Panc1 (cell line): ENCODE measurements around the gene FAM81A. TPM values are rescaled to one million over a fixed set of nuclear protein-coding genes. Genes with fewer than 3 reads are reported as not detected.
A peak's percentile ranks its signal among the peaks of the same experiment; 100 is the strongest.

ENCODE experiments used
- ATAC-seq: fragments of 200-7000 bp; cut with Tn5 transposase; 2 replicates; pipeline ENCODE4 v1.9.1; 2020; ENCODE audit warnings: mild to moderate bottlenecking, moderate library complexity
- Bru-seq: library from RNA; stranded (reverse); fragments of 400-500 nt; gene quantifications from one replicate; lab custom pipeline; 2021; lab: Mats Ljungman, UMichigan
- BruChase-seq, 2 experiments: library from RNA; stranded (reverse); fragments of 400-500 nt; gene quantifications; one replicate each; lab custom pipeline; 2021; lab: Mats Ljungman, UMichigan
- BruUV-seq: library from RNA; stranded (reverse); fragments of 400-500 nt; replicated peaks from 2 replicates; lab custom pipeline; 2021; lab: Mats Ljungman, UMichigan
- CTCF ChIA-PET: fragments of 300-600 bp; sonication (Branson Sonifier 250); formaldehyde crosslinking; loops from one replicate; lab custom pipeline; 2022; ENCODE audit warnings: antibody characterized with exemption; lab: Charles Lee
- POLR2A ChIA-PET: fragments of 300-600 bp; sonication (Branson Sonifier 250); formaldehyde crosslinking; loops from one replicate; lab custom pipeline; 2022; ENCODE audit warnings: antibody characterized with exemption; lab: Charles Lee
- DNase-seq: peaks from one replicate; pipeline ENCODE4 v3.0.0-alpha.2; 2010; ENCODE audit warnings: low read depth, low spot score
- H3K27ac ChIP-seq: 2 replicates; pipeline ENCODE4 v1.5.1; 2011; ENCODE audit warnings: mild to moderate bottlenecking, low read length, inconsistent platforms
- H3K27me3 ChIP-seq: fragments of 200-500 bp; sonication (Bioruptor generic); 2 replicates; pipeline ENCODE4 v1.6.0; 2014; ENCODE audit warnings: low read length, inconsistent platforms; ENCODE audit not compliant: control insufficient read depth, insufficient read depth
- H3K36me3 ChIP-seq: fragments of 200-500 bp; sonication (Bioruptor generic); 2 replicates; pipeline ENCODE4 v1.5.1; 2014; ENCODE audit warnings: inconsistent platforms, mild to moderate bottlenecking, low read length, moderate library complexity; ENCODE audit not compliant: control insufficient read depth, insufficient read depth
- H3K4me1 ChIP-seq: 2 replicates; pipeline ENCODE4 v1.5.1; 2011; ENCODE audit warnings: inconsistent platforms, mild to moderate bottlenecking, low read length, moderate library complexity; ENCODE audit not compliant: control insufficient read depth, insufficient read depth
- H3K4me3 ChIP-seq, 2 experiments: 2 replicates each; pipeline ENCODE4 v1.5.1; 2011 to 2012; ENCODE audit warnings: low read depth in 2 of 2, low read length in 2 of 2, mild to moderate bottlenecking in 2 of 2, inconsistent platforms in 1 of 2, moderate library complexity in 1 of 2
- H3K9me3 ChIP-seq: fragments of 200-500 bp; sonication (Bioruptor generic); 2 replicates; pipeline ENCODE4 v1.5.1; 2014; ENCODE audit warnings: low read depth, mild to moderate bottlenecking, inconsistent platforms, low read length, moderate library complexity; ENCODE audit not compliant: control insufficient read depth, insufficient read depth
- POLR2AphosphoS5 ChIP-seq: IDR thresholded peaks from 2 replicates; pipeline ENCODE4 v1.6.1; 2012; ENCODE audit warnings: mild to moderate bottlenecking, low read depth, low read length, moderate library complexity
- SIN3A ChIP-seq: IDR thresholded peaks from 2 replicates; pipeline ENCODE4 v1.6.1; 2012; ENCODE audit warnings: low read depth, mild to moderate bottlenecking, low read length, moderate library complexity, borderline replicate concordance; ENCODE audit not compliant: insufficient read depth
- TCF7L2 ChIP-seq: IDR thresholded peaks from 2 replicates; pipeline ENCODE4 v1.6.1; 2011; ENCODE audit warnings: mild to moderate bottlenecking, low read depth, low read length, inconsistent platforms
- in situ Hi-C: cut with HindIII; loops from 2 replicates; pipeline ENCODE4 v1.10.0; 2016; ENCODE audit warnings: low sequenced_read_pairs, low pct_unique_long_range_greater_than_20kb
- intact Hi-C: fragments of 100-400 bp; cut with micrococcal nuclease; formaldehyde crosslinking; loops from one replicate; pipeline ENCODE4 v1.10.0; 2022; ENCODE audit not compliant: unreplicated experiment
- long read RNA-seq: library from polyadenylated mRNA; unstranded; transcript quantifications from one replicate; pipeline ENCODE4 v2.0.0, GENCODE V29; 2021; ENCODE audit not compliant: unreplicated experiment
- polyA plus RNA-seq: library from polyadenylated mRNA; unstranded; fragments of >200 nt; gene quantifications from one replicate; pipeline ENCODE4 v1.2.1, GENCODE V29; 2012; ENCODE audit warnings: missing spikeins; ENCODE audit not compliant: insufficient read length
- total RNA-seq: library from RNA; stranded (reverse); gene quantifications from one replicate; pipeline ENCODE4 v1.2.1, GENCODE V29; 2021; ENCODE audit not compliant: unreplicated experiment
- TF ChIP-seq, protein P1 (sequence below): fragments of 450-650 bp; IDR thresholded peaks from 2 replicates; pipeline ENCODE4 v1.5.1; 2017; ENCODE audit warnings: mild to moderate bottlenecking
- TF ChIP-seq, protein P2 (sequence below), 2 experiments: IDR thresholded peaks; 2 replicates each; pipeline ENCODE4 v1.6.1; 2011 to 2012; ENCODE audit warnings: low read depth in 2 of 2, control low read depth in 1 of 2, low read length in 1 of 2, mild to moderate bottlenecking in 1 of 2, moderate library complexity in 1 of 2; ENCODE audit not compliant: insufficient read depth in 1 of 2

The FAM81A gene
- total RNA-seq = 7.3 TPM
- 5.0 TPM for polyA plus RNA-seq
- Bru-seq, nascent RNA = percentile 39 among the genes with signal in this experiment
- BruChase-seq, experiment 1, labeled RNA remaining after a 2-hour chase = percentile 43 among the genes with signal in this experiment
- percentile 41 among the genes with signal in this experiment for BruChase-seq, experiment 2, labeled RNA remaining after a 6-hour chase
- long read RNA-seq, transcript FAM81A-201 (9 exons, 3,465 nt) = major isoform, 15 of 28 reads
- long read RNA-seq, partial matches to known transcripts = 5 of 28 reads
- long read RNA-seq, other reads (novel, unspliced or antisense) = 7 of 28 reads

DNA sequence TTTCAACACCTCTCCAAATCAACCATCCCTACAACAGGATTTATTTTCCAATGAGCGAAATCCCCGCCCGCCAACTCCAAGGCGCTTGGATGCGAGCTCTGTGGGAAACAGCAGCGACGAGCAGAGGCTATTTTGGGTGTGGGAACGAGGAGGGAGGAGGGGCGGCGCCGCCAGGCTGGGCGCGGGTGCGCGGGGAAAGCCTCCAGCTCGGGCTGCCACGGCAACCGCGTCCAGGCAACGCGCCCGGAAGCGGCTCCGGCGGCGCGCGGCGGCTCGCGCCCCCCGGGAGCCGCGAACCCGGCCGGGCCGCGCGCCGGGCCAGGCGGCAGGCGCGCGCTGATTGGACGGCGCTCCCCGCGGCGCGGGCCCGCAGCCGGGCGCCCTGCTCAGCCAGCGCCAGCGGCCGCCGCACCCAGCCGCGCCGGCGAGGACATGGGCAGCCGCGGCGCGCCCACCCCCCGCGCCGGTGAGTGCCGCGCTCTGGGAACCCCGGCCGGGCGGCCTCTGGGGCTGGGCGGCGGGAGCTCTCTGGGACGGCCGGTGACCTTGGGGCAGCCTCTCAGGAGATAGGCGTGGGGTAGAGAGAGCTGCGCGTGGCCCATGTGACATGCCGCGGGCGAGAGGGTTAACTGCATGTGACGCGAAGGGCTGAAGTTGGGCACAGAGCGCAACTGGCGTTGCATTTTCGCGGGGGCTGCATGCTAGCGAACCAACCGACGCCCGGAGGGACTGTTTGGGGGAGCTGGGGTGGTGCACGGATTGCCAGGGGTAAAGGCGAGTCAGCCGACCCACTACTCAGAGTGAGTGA lies at the start of gene FAM81A:
Gene FAM81A, plus strand, starts transcription at position 370 of the 808 bp plus-strand sequence. CDS start 20,441 bp downstream, outside the sequence.
- H3K27me3 ChIP-seq = peaks cover 10% of the 10 kb centered on the region
- H3K4me1 ChIP-seq = peaks cover 9% of the 10 kb centered on the region; the same call in 1 of the 2 replicates
- no peaks in the 10 kb centered on the region for H3K9me3 ChIP-seq
- intact Hi-C loops (no loop called here), in situ Hi-C loops (no loop called here)
- H3K36me3 ChIP-seq = no peaks in the 10 kb centered on the region
- ChIA-PET POLR2A (no interaction called here), CTCF (interaction anchor here (0.6 kb wide), 1 partner anchor 315 kb away, joined by 5 read pairs; no protein-coding TSS in a partner anchor)
- peak within 1 kb of the TSS; percentile 52; the same call in 1 of the 2 replicates for H3K27ac ChIP-seq
- ATAC-seq (peak; percentile 93), DNase-seq (no peak)
- no TSS peak for BruUV-seq
- TF ChIP-seq, protein P1, sequence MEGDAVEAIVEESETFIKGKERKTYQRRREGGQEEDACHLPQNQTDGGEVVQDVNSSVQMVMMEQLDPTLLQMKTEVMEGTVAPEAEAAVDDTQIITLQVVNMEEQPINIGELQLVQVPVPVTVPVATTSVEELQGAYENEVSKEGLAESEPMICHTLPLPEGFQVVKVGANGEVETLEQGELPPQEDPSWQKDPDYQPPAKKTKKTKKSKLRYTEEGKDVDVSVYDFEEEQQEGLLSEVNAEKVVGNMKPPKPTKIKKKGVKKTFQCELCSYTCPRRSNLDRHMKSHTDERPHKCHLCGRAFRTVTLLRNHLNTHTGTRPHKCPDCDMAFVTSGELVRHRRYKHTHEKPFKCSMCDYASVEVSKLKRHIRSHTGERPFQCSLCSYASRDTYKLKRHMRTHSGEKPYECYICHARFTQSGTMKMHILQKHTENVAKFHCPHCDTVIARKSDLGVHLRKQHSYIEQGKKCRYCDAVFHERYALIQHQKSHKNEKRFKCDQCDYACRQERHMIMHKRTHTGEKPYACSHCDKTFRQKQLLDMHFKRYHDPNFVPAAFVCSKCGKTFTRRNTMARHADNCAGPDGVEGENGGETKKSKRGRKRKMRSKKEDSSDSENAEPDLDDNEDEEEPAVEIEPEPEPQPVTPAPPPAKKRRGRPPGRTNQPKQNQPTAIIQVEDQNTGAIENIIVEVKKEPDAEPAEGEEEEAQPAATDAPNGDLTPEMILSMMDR = no peak
- TF ChIP-seq SIN3A (0 out of 2 replicates have a peak, but pooled peaks have one; percentile 26), POLR2AphosphoS5 (no peak), TCF7L2 (no peak)
- TF ChIP-seq, protein P2, sequence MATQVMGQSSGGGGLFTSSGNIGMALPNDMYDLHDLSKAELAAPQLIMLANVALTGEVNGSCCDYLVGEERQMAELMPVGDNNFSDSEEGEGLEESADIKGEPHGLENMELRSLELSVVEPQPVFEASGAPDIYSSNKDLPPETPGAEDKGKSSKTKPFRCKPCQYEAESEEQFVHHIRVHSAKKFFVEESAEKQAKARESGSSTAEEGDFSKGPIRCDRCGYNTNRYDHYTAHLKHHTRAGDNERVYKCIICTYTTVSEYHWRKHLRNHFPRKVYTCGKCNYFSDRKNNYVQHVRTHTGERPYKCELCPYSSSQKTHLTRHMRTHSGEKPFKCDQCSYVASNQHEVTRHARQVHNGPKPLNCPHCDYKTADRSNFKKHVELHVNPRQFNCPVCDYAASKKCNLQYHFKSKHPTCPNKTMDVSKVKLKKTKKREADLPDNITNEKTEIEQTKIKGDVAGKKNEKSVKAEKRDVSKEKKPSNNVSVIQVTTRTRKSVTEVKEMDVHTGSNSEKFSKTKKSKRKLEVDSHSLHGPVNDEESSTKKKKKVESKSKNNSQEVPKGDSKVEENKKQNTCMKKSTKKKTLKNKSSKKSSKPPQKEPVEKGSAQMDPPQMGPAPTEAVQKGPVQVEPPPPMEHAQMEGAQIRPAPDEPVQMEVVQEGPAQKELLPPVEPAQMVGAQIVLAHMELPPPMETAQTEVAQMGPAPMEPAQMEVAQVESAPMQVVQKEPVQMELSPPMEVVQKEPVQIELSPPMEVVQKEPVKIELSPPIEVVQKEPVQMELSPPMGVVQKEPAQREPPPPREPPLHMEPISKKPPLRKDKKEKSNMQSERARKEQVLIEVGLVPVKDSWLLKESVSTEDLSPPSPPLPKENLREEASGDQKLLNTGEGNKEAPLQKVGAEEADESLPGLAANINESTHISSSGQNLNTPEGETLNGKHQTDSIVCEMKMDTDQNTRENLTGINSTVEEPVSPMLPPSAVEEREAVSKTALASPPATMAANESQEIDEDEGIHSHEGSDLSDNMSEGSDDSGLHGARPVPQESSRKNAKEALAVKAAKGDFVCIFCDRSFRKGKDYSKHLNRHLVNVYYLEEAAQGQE (IDR thresholded peaks at IDR 0.05; ENCODE audit: insufficient read depth in 1 of 2, low read depth in 2 of 2, low read length in 1 of 2) = no peak
- H3K4me3 ChIP-seq = peak within 1 kb of the TSS; percentile 50 to 67

DNA sequence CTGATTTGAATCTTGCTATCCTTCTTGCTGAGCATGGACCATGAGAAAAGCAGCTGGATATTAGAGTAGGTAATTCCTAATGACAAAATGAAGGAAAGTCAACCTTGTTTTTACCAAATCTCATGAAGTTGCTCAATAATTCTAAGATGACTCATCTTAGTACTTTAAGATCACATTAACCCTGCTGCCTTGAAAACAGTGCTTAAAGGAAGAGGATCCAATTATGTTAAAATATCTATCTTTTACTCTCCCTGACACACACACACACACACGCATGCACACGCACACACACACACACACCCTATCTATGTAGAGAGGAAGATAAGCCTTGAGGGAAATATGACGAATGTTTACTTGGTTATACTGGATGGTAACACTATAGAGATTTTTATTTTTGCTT lies 49.3 kb upstream of the FAM81A start:
- Histone ChIP-seq H3K9me3 (no peaks in the 10 kb centered on the region), H3K36me3 (no peaks in the 10 kb centered on the region), H3K27me3 (no peaks in the 10 kb centered on the region), H3K4me3 (no peak overlapping the region), H3K27ac (no peak overlapping the region), H3K4me1 (no peaks in the 10 kb centered on the region)
- intact Hi-C loops (no loop called here), in situ Hi-C loops (no loop called here)
- BruUV-seq = no TSS peak
- no peak for TF ChIP-seq SIN3A
- TF ChIP-seq POLR2AphosphoS5 = no peak
- TF ChIP-seq TCF7L2 = no peak
- ATAC-seq (no peak), DNase-seq (no peak)
- ChIA-PET CTCF (no interaction called here), POLR2A (no interaction called here)
